KMS-11 (cell line): ENCODE measurements around the gene LSR.

Experiments used
- H2AFZ ChIP-seq: fragments of 200-600 bp; sonication (generic); 2 replicates; pipeline ENCODE4 v1.6.1; 2016; ENCODE audit warnings: antibody characterized with exemption, mixed run types, low read depth
- H3K27ac ChIP-seq: fragments of 200-600 bp; sonication (generic); 2 replicates; pipeline ENCODE4 v1.6.1; 2016; ENCODE audit warnings: mild to moderate bottlenecking, mixed run types
- H3K27me3 ChIP-seq: fragments of 200-600 bp; sonication (generic); 2 replicates; pipeline ENCODE4 v1.6.1; 2017; ENCODE audit warnings: mild to moderate bottlenecking, low read depth, mixed run types, moderate library complexity; ENCODE audit not compliant: insufficient read depth
- H3K36me3 ChIP-seq: fragments of 200-600 bp; sonication (generic); 2 replicates; pipeline ENCODE4 v1.6.1; 2017; ENCODE audit warnings: mild to moderate bottlenecking, mixed run types; ENCODE audit not compliant: insufficient read depth
- H3K4me1 ChIP-seq: fragments of 200-600 bp; sonication (generic); 2 replicates; pipeline ENCODE4 v1.6.1; 2016; ENCODE audit warnings: mild to moderate bottlenecking, low read depth, mixed run types; ENCODE audit not compliant: poor library complexity, severe bottlenecking
- H3K4me2 ChIP-seq: fragments of 200-600 bp; sonication (generic); 2 replicates; pipeline ENCODE4 v1.7.0; 2016; ENCODE audit warnings: mild to moderate bottlenecking, mixed run types
- H3K4me3 ChIP-seq: fragments of 200-600 bp; sonication (generic); IDR thresholded peaks from 2 replicates; pipeline ENCODE4 v1.6.1; 2017; ENCODE audit warnings: low read depth, low read length, mixed read lengths; ENCODE audit not compliant: insufficient read depth
- H3K79me2 ChIP-seq: fragments of 200-600 bp; sonication (generic); 2 replicates; pipeline ENCODE4 v1.6.1; 2016; ENCODE audit warnings: low read depth, mixed run types; ENCODE audit not compliant: insufficient read depth
- H3K9ac ChIP-seq: fragments of 200-600 bp; sonication (generic); 2 replicates; pipeline ENCODE4 v1.6.1; 2016; ENCODE audit warnings: mild to moderate bottlenecking, mixed run types
- H4K20me1 ChIP-seq: fragments of 200-600 bp; sonication (generic); 2 replicates; pipeline ENCODE4 v1.6.1; 2016; ENCODE audit warnings: mild to moderate bottlenecking, mixed run types; ENCODE audit not compliant: insufficient read depth
- TF ChIP-seq, protein P1 (sequence below): fragments of 200-600 bp; sonication (generic); conservative IDR thresholded peaks from 2 replicates; pipeline ENCODE4 v1.6.1; 2017; ENCODE audit warnings: low read depth, mild to moderate bottlenecking, antibody characterized with exemption, low read length, moderate library complexity, mixed read lengths

The LSR gene

DNA sequence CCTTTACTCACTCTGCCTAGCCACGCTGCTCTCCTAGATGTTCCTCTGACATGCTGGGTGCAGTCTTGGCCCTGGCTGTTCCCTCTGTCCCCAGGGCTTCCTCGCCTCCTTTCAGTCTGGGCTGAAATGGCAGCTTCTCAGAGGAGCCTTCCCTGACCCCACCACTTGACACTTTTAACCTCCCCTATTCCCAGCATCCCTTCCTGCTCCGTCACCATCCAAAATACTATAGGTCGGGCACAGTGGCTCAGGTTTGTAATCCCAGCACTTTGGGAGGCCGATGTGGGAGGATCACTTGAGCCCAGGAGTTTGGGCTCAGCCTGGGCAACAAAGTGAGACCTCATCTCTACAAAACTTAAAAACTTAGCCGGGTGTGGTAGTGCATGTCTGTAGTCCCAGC lies 22.9 kb upstream of the LSR start:
- no peak overlapping the region for H3K9ac ChIP-seq
- no peaks in the 10 kb centered on the region for H3K4me1 ChIP-seq
- H4K20me1 ChIP-seq, result no peaks in the 10 kb centered on the region
- TF ChIP-seq, protein P1, sequence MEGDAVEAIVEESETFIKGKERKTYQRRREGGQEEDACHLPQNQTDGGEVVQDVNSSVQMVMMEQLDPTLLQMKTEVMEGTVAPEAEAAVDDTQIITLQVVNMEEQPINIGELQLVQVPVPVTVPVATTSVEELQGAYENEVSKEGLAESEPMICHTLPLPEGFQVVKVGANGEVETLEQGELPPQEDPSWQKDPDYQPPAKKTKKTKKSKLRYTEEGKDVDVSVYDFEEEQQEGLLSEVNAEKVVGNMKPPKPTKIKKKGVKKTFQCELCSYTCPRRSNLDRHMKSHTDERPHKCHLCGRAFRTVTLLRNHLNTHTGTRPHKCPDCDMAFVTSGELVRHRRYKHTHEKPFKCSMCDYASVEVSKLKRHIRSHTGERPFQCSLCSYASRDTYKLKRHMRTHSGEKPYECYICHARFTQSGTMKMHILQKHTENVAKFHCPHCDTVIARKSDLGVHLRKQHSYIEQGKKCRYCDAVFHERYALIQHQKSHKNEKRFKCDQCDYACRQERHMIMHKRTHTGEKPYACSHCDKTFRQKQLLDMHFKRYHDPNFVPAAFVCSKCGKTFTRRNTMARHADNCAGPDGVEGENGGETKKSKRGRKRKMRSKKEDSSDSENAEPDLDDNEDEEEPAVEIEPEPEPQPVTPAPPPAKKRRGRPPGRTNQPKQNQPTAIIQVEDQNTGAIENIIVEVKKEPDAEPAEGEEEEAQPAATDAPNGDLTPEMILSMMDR, result no peak
- H3K27ac ChIP-seq, result no peak overlapping the region
- H3K4me2 ChIP-seq, result no peak overlapping the region
- no peak overlapping the region for H2AFZ ChIP-seq
- H3K79me2 ChIP-seq, result no peaks in the 10 kb centered on the region
- no peaks in the 10 kb centered on the region for H3K36me3 ChIP-seq
- H3K4me3 ChIP-seq, result no peak overlapping the region
- H3K27me3 ChIP-seq, result no peaks in the 10 kb centered on the region

GRCh38 chr19:35226748-35227147 lies 22.1 kb upstream of the LSR start:
- H3K9ac ChIP-seq, result no peak overlapping the region
- TF ChIP-seq, protein P1, result no peak

DNA sequence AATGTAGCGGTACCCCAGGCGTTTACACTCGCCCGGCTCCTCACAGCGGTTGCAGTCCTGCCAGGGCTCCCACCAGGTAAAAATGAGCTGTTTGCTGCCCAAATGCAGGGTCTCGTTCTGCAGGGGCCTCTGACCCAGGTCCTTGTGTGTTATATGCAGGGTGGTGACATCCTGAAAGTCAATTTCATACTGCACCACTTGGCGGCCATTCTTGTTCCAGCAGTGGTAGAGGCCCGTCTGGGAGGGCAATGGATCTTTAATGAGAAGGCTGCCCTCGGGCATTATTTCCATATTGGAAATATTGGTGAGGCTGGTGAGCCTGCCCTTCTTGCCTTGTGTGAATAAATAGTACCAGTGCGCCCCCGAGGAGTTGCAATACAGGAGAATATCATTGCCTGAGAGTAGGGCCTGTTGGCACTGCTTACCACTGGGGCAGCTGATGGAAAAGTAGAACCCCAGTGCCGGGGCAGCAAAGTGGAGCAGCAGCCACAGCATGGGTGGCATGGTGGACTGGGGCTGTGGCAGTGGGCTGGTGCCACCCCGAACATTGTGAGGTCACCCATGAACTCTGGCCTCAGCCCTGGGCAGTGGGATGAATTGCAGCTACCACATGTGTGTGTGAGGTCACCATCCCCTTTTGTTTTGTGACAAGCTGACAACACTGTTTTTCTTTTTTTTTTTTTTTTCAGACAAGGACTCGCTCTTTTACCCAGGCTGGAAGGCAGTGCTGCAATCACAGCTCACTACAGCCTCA lies 20.4 kb upstream of the LSR start, which contains the start of gene FAM187B:
FAM187B (minus strand) TSS at position 563 of the 754 bp plus-strand sequence; CDS start at position 504, 59 bp downstream.
- TF ChIP-seq, protein P1, result no peak

More at GRCh38 chr19:35226748-35227147, 22.1 kb upstream of the LSR start:
- H4K20me1 ChIP-seq, result no peaks in the 10 kb centered on the region
- H3K4me3 ChIP-seq, result no peak overlapping the region
- no peaks in the 10 kb centered on the region for H3K27me3 ChIP-seq
- no peaks in the 10 kb centered on the region for H3K36me3 ChIP-seq
- H3K79me2 ChIP-seq, result no peaks in the 10 kb centered on the region
- no peaks in the 10 kb centered on the region for H3K4me1 ChIP-seq
- no peak overlapping the region for H3K27ac ChIP-seq
- no peak overlapping the region for H3K4me2 ChIP-seq
- H2AFZ ChIP-seq, result no peak overlapping the region

DNA sequence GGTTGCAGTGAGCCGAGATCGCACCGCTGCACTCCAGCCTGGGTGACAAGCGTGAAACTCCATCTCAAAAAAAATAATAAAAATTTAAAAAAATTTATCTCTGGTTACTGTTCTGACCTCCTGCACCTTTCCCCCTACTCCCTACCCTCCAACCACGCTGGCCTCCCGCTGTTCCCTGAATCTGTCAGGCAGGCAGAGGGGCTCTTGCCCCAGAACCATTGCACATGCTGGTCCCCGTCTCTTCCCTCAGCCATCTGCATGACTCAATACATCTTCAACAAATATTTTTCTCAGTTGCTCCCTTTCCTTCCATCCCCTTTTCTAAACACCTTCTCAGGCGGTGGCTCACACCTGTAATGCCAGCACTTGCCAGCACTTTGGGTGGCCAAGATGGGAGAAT lies 19.2 kb upstream of the LSR start:
- Histone ChIP-seq H3K4me1 (no peaks in the 10 kb centered on the region), H3K27ac (no peak overlapping the region), H3K4me2 (no peak overlapping the region), H3K36me3 (no peaks in the 10 kb centered on the region), H3K9ac (no peak overlapping the region), H3K79me2 (no peaks in the 10 kb centered on the region), H2AFZ (no peak overlapping the region), H3K27me3 (no peaks in the 10 kb centered on the region), H4K20me1 (no peaks in the 10 kb centered on the region), H3K4me3 (no peak overlapping the region)
- TF ChIP-seq, protein P1, result no peak

More for the DNA sequence above, 20.4 kb upstream of the LSR start, which contains the start of gene FAM187B:
- Histone ChIP-seq H3K4me2 (no peak within 1 kb of the TSS), H3K9ac (no peak within 1 kb of the TSS), H3K36me3 (no peaks in the 10 kb centered on the region), H3K27ac (no peak within 1 kb of the TSS), H2AFZ (no peak within 1 kb of the TSS), H3K4me1 (no peaks in the 10 kb centered on the region), H3K4me3 (no peak within 1 kb of the TSS), H3K27me3 (no peaks in the 10 kb centered on the region), H4K20me1 (no peaks in the 10 kb centered on the region), H3K79me2 (no peaks in the 10 kb centered on the region)
